Left lung (tissue), 10 donors: Measurements from ENCODE around the gene CACTIN. TPM values are rescaled to one million over a fixed set of nuclear protein-coding genes. Genes with fewer than 3 reads are reported as not detected.

Source experiments
- ATAC-seq: fragments of 200-7000 bp; cut with Tn5 transposase; one replicate; pipeline ENCODE4 v1.9.1; 2020; ENCODE audit warnings: moderate library complexity
- DNase-seq, 4 donors: peaks; one replicate each; pipeline ENCODE4 v3.0.0-alpha.2; 2013 to 2020
- H3K27ac ChIP-seq, 2 donors: fragments of 200-600 bp; sonication (generic) in 1 of 2; one replicate each; pipeline versions ENCODE4 v1.5.0 to v1.8.0; 2020 to 2021
- H3K27me3 ChIP-seq, 2 donors: fragments of 200-600 bp; sonication (generic) in 1 of 2; one replicate each; pipeline versions ENCODE4 v1.5.0 to v1.8.0; 2020 to 2021
- H3K36me3 ChIP-seq, 2 donors: fragments of 200-600 bp; sonication (generic) in 1 of 2; one replicate each; pipeline versions ENCODE4 v1.5.0 to v1.8.0; 2020 to 2021
- H3K4me1 ChIP-seq, 2 donors: fragments of 200-600 bp; one replicate each; pipeline ENCODE4 v1.8.0; 2021
- H3K4me3 ChIP-seq, 2 donors: fragments of 200-600 bp; sonication (generic) in 1 of 2; one replicate each; pipeline versions ENCODE4 v1.5.0 to v1.8.0; 2020 to 2021; ENCODE audit warnings: mild to moderate bottlenecking in 1 of 2
- H3K9me3 ChIP-seq, 2 donors: fragments of 200-600 bp; sonication (generic) in 1 of 2; one replicate each; pipeline versions ENCODE4 v1.5.0 to v1.8.0; 2020 to 2021
- intact Hi-C, 2 donors: fragments of 100-400 bp; cut with DNase I; formaldehyde crosslinking; loops; one replicate each; pipeline versions ENCODE4 v1.11.2 to v1.14.2; 2022
- polyA plus RNA-seq, 6 donors: library from polyadenylated mRNA; unstranded; fragments of 120-200 nt; gene quantifications; one replicate each; pipeline ENCODE4 v1.2.1, GENCODE V29; 2013; ENCODE audit not compliant: insufficient read length in 6 of 6
- total RNA-seq, 2 donors: library from RNA; stranded (reverse); fragmentation: NEBNext Ultra II Directional; extraction: Animal tissue kit (Norgen Biotek cat#: 25700); gene quantifications; one replicate each; pipeline ENCODE4 v1.2.1, GENCODE V29; 2021
- TF ChIP-seq, protein P1 (sequence below), 2 donors: fragments of 200-600 bp; sonication (generic) in 1 of 2; IDR thresholded peaks; one replicate each; pipeline versions ENCODE4 v1.5.0 to v1.8.0; 2021; ENCODE audit warnings: antibody characterized with exemption in 2 of 2
- donor health status: DM: no; HTN: yes; CAD: no.
- donor health status: DM: no; HTN: no; CAD: no.

The CACTIN gene
- total and polyA plus RNA-seq, 8 donors: 19.8 to 33.2 (median 26.5) TPM

DNA sequence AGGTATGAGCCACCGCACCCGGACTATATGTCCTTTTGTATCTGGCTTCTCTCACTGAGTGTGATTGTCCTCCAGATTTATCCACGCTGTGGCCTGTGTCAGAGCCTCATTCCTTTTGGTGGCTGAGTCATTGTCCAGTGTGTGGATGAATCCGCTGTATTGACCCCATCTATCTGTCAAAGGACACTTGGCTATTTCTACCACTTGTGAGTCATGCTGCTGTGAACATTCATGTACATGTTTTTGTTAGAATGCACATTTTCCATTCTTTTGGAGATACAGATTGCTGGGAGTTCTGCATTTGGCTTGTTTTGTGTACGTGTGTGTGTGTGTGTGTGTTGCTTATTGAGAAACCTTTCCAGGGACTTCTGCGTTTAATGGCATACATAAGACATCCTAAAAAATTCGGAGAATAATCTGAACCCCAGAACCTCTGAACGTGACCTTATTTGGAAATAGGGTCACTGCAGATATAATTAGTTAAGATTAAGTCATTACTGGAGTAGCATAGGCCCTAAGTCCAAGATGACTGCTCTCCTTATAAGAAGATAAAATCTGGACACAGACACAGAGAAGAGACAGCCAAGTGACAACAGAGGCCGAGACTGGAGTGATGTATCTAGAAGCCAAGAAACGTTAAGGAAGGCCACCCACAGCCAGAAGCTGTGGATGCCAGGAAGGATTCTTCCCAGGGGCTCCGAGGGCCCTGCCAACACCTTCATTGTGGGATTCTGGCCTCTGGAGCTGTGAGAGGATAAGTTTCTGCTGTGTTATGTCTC lies 46.2 kb downstream of the CACTIN start:
- ATAC-seq (peak; percentile 46), DNase-seq (peak in 2 of 4 donors; percentile 81 to 88)
- Histone ChIP-seq H3K27me3 (peaks cover 6 to 19% of the 10 kb centered on the region in 2 donors), H3K9me3 (no peaks in the 10 kb centered on the region), H3K27ac (peak overlapping the region; percentile 7 to 66), H3K36me3 (peaks cover 0 to 16% of the 10 kb centered on the region in 2 donors), H3K4me1 (peaks cover 0 to 14% of the 10 kb centered on the region in 2 donors), H3K4me3 (no peak overlapping the region)
- intact Hi-C loops: no loop called here
- TF ChIP-seq, protein P1, sequence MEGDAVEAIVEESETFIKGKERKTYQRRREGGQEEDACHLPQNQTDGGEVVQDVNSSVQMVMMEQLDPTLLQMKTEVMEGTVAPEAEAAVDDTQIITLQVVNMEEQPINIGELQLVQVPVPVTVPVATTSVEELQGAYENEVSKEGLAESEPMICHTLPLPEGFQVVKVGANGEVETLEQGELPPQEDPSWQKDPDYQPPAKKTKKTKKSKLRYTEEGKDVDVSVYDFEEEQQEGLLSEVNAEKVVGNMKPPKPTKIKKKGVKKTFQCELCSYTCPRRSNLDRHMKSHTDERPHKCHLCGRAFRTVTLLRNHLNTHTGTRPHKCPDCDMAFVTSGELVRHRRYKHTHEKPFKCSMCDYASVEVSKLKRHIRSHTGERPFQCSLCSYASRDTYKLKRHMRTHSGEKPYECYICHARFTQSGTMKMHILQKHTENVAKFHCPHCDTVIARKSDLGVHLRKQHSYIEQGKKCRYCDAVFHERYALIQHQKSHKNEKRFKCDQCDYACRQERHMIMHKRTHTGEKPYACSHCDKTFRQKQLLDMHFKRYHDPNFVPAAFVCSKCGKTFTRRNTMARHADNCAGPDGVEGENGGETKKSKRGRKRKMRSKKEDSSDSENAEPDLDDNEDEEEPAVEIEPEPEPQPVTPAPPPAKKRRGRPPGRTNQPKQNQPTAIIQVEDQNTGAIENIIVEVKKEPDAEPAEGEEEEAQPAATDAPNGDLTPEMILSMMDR (IDR thresholded peaks at IDR 0.05): no peak

DNA sequence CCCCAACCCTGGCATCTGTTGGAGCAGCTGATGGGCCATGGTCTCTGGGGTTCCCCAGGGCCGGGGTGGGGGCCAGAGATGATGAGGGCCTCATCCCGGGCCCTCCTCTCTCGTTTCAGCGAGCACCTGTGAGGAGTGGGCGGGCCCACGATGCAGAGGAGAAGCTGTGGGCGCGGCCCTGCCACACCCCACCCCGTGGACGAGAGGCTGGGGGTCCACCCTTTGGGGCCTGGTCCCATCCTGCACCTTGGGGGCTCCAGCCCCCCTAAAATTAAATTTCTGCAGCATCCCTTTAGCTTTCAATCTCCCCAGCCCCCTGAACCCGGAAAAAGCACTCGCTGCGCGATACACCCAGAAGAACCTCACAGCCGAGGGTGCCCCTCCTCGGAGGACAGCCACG lies 48.2 kb downstream of the CACTIN start:
- intact Hi-C loops: no loop called here
- no peaks in the 10 kb centered on the region for H3K27me3 ChIP-seq
- H3K36me3 ChIP-seq: peaks cover 0 to 16% of the 10 kb centered on the region in 2 donors
- ATAC-seq: no peak
- TF ChIP-seq, protein P1 (IDR thresholded peaks at IDR 0.05): no peak
- peaks cover 0 to 20% of the 10 kb centered on the region in 2 donors for H3K4me1 ChIP-seq
- DNase-seq: no peak
- H3K9me3 ChIP-seq: no peaks in the 10 kb centered on the region
- H3K4me3 ChIP-seq: no peak overlapping the region
- H3K27ac ChIP-seq: no peak overlapping the region

- Histone ChIP-seq H3K4me3 (no peak overlapping the region), H3K27me3 (no peaks in the 10 kb centered on the region), H3K4me1 (peaks cover 0 to 21% of the 10 kb centered on the region in 2 donors), H3K27ac (no peak overlapping the region), H3K9me3 (no peaks in the 10 kb centered on the region), H3K36me3 (peaks cover 0 to 16% of the 10 kb centered on the region in 2 donors)
- intact Hi-C loops: no loop called here
- DNase-seq (peak in 1 of 4 donors; percentile 76), ATAC-seq (no peak)
- TF ChIP-seq, protein P1 (IDR thresholded peaks at IDR 0.05): no peak
These were observed 48.8 kb downstream of the CACTIN start for GRCh38 chr19:3577723-3578344.

GRCh38 chr19:3576696-3577443 lies 49.7 kb downstream of the CACTIN start:
- Histone ChIP-seq H3K9me3 (no peaks in the 10 kb centered on the region), H3K36me3 (peaks cover 0 to 16% of the 10 kb centered on the region in 2 donors), H3K27me3 (no peaks in the 10 kb centered on the region), H3K4me3 (peak overlapping the region in 1 of 2 donors; percentile 36), H3K27ac (peak overlapping the region in 1 of 2 donors; percentile 7), H3K4me1 (peaks cover 0 to 26% of the 10 kb centered on the region in 2 donors)
- TF ChIP-seq, protein P1 (IDR thresholded peaks at IDR 0.05): no peak
- intact Hi-C loops: no loop called here
- ATAC-seq (no peak), DNase-seq (peak in 3 of 4 donors; percentile 54 to 86 (median 83))
